Natural killer cell (primary cell): Measurements from ENCODE around the gene CDK1. TPM values are rescaled to one million over a fixed set of nuclear protein-coding genes. Genes with fewer than 3 reads are reported as not detected.

ENCODE experiments used
- ATAC-seq, 3 donors: fragments of 150-1000 bp in 2 of 3; fragments of 200-7000 bp in 1 of 3; cut with Tn5 transposase; 1 replicate in 1 of 3; 2 replicates in 2 of 3; pipeline ENCODE4 v1.10.0; 2021; ENCODE audit warnings: mild to moderate bottlenecking in 2 of 3, moderate library complexity in 2 of 3
- DNase-seq, 2 donors: peaks; one replicate each; pipeline versions ENCODE4 v3.0.0 to v3.0.0-alpha.2; 2013 to 2021; ENCODE audit warnings: mixed read lengths in 1 of 2
- H3K27ac ChIP-seq: one replicate; pipeline ENCODE4 v1.5.1; 2013; ENCODE audit warnings: mild to moderate bottlenecking, low read length
- H3K27me3 ChIP-seq: one replicate; pipeline ENCODE4 v1.6.1; 2013; ENCODE audit warnings: low read length; ENCODE audit not compliant: control insufficient read depth, insufficient read depth
- H3K36me3 ChIP-seq: one replicate; pipeline ENCODE4 v1.6.1; 2013; ENCODE audit warnings: low read length; ENCODE audit not compliant: control insufficient read depth, insufficient read depth
- H3K4me1 ChIP-seq: one replicate; pipeline ENCODE4 v1.6.1; 2013; ENCODE audit warnings: low read length; ENCODE audit not compliant: control insufficient read depth, insufficient read depth
- H3K4me3 ChIP-seq: one replicate; pipeline ENCODE4 v1.5.1; 2013; ENCODE audit warnings: low read length
- H3K9me3 ChIP-seq: one replicate; pipeline ENCODE4 v1.6.1; 2013; ENCODE audit warnings: low read length; ENCODE audit not compliant: control insufficient read depth, insufficient read depth
- H3K27ac Mint-ChIP-seq, 2 donors: one replicate each; pipeline ENCODE4 v1.8.0; 2022; ENCODE audit warnings: mild to moderate bottlenecking in 2 of 2, mixed read lengths in 2 of 2, moderate library complexity in 1 of 2
- H3K27me3 Mint-ChIP-seq, 2 donors: one replicate each; pipeline ENCODE4 v1.8.0; 2022; ENCODE audit warnings: low read depth in 2 of 2, mixed read lengths in 2 of 2
- H3K36me3 Mint-ChIP-seq: one replicate; pipeline ENCODE4 v1.8.0; 2022; ENCODE audit warnings: mixed read lengths
- H3K4me1 Mint-ChIP-seq, 2 donors: one replicate each; pipeline ENCODE4 v1.8.0; 2022; ENCODE audit warnings: mixed read lengths in 2 of 2
- H3K4me3 Mint-ChIP-seq: one replicate; pipeline ENCODE4 v1.8.0; 2022; ENCODE audit warnings: mild to moderate bottlenecking, moderate library complexity, mixed read lengths
- H3K9me3 Mint-ChIP-seq, 2 donors: one replicate each; pipeline ENCODE4 v1.8.0; 2022; ENCODE audit warnings: mixed read lengths in 2 of 2
- WGBS: methylation state at CpG from one replicate; pipeline ENCODE4 v1.1.7; 2013; ENCODE audit warnings: missing lambda C conversion rate; ENCODE audit not compliant: insufficient coverage; 5-methylcytosine and 5-hydroxymethylcytosine counted together
- intact Hi-C: fragments of 100-400 bp; cut with micrococcal nuclease; formaldehyde crosslinking; loops from one replicate; pipeline ENCODE4 v1.14.2; 2022
- total RNA-seq, 4 donors: library from RNA; stranded (reverse); fragments of 120-200 nt in 1 of 4; gene quantifications; one replicate each; pipeline versions ENCODE4 v1.2.3 to v1.2.4, GENCODE V29; 2013 to 2022
- TF ChIP-seq, protein P1 (sequence below): fragments of 200-600 bp; IDR thresholded peaks from one replicate; pipeline ENCODE4 v1.8.0; 2022; ENCODE audit warnings: antibody characterized with exemption

Gene CDK1
- 1 to 10 TPM; 1.1 to 2.4 (median 1.9) TPM for total RNA-seq
- 2.8 TPM for total RNA-seq (2013)

DNA sequence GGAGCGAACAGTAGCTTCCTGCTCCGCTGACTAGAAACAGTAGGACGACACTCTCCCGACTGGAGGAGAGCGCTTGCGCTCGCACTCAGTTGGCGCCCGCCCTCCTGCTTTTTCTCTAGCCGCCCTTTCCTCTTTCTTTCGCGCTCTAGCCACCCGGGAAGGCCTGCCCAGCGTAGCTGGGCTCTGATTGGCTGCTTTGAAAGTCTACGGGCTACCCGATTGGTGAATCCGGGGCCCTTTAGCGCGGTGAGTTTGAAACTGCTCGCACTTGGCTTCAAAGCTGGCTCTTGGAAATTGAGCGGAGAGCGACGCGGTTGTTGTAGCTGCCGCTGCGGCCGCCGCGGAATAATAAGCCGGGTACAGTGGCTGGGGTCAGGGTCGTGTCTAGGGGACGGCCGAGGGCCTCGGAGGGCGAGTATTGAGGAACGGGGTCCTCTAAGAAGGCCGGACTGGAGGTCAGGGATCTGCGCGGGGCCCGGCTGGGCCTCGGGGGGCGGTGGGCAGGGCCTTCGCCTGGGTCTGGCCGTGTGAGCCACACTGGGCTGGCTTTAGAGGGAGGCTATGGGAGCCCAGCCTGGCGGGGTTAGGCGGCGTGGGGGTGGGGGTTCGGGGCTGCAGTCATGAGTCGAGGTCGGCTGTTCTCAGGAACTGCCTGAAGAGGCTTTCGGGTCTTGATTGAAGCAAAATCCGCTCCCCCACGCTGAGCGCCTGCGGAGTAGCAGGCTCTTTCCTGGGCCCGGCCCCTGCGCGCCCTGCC lies at the start of gene CDK1:
Gene CDK1, plus strand, starts transcription at position 265 of the 757 bp plus-strand sequence. CDS start 1,688 bp downstream, outside the sequence.
- TF ChIP-seq, protein P1, sequence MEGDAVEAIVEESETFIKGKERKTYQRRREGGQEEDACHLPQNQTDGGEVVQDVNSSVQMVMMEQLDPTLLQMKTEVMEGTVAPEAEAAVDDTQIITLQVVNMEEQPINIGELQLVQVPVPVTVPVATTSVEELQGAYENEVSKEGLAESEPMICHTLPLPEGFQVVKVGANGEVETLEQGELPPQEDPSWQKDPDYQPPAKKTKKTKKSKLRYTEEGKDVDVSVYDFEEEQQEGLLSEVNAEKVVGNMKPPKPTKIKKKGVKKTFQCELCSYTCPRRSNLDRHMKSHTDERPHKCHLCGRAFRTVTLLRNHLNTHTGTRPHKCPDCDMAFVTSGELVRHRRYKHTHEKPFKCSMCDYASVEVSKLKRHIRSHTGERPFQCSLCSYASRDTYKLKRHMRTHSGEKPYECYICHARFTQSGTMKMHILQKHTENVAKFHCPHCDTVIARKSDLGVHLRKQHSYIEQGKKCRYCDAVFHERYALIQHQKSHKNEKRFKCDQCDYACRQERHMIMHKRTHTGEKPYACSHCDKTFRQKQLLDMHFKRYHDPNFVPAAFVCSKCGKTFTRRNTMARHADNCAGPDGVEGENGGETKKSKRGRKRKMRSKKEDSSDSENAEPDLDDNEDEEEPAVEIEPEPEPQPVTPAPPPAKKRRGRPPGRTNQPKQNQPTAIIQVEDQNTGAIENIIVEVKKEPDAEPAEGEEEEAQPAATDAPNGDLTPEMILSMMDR = no peak
- Histone ChIP-seq H3K4me3 (peak within 1 kb of the TSS; percentile 72), H3K27ac (no peak within 1 kb of the TSS), H3K36me3 (no peaks in the 10 kb centered on the region), H3K4me1 (peaks cover 7% of the 10 kb centered on the region), H3K9me3 (no peaks in the 10 kb centered on the region), H3K27me3 (no peaks in the 10 kb centered on the region)
- H3K4me3 Mint-ChIP-seq = peak within 1 kb of the TSS; percentile 100
- intact Hi-C loops = loop anchor here (10.0 kb wide), 1 partner anchor 1154 kb away; no protein-coding TSS in a partner anchor
- H3K27ac Mint-ChIP-seq = peak within 1 kb of the TSS; percentile 83 to 90
- ATAC-seq (peak; percentile 97 to 99 (median 98)), DNase-seq (peak; percentile 92 to 96)
- H3K4me1 Mint-ChIP-seq = peaks cover 7% of the 10 kb centered on the region in 2 donors
- peaks cover 0 to 3% of the 10 kb centered on the region in 2 donors for H3K27me3 Mint-ChIP-seq
- H3K36me3 Mint-ChIP-seq = no peaks in the 10 kb centered on the region
- WGBS = under 1% methylated on average over 58 of the region's 58 CpGs
- no peaks in the 10 kb centered on the region for H3K9me3 Mint-ChIP-seq

DNA sequence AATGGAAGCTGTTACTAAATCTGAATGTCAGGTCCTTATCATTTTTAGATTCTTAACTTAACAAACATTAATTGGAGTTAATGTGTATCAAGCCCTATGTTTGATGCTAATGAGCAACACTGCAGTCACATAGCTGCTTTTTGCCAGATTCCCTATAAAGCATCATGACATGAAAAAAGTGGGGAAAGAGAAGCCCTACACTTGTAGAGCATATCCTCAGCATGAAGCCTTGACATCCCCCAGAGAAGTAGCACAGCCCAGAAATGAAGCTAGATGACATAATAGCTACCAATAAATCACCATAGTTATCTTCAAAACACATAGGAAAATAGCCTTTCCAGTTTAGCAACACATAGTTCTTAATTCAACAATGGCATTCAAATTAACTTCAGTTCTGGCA lies 49.2 kb upstream of the CDK1 start:
- peaks cover 12% of the 10 kb centered on the region for H3K4me1 ChIP-seq
- H3K4me3 ChIP-seq = no peak overlapping the region

DNA sequence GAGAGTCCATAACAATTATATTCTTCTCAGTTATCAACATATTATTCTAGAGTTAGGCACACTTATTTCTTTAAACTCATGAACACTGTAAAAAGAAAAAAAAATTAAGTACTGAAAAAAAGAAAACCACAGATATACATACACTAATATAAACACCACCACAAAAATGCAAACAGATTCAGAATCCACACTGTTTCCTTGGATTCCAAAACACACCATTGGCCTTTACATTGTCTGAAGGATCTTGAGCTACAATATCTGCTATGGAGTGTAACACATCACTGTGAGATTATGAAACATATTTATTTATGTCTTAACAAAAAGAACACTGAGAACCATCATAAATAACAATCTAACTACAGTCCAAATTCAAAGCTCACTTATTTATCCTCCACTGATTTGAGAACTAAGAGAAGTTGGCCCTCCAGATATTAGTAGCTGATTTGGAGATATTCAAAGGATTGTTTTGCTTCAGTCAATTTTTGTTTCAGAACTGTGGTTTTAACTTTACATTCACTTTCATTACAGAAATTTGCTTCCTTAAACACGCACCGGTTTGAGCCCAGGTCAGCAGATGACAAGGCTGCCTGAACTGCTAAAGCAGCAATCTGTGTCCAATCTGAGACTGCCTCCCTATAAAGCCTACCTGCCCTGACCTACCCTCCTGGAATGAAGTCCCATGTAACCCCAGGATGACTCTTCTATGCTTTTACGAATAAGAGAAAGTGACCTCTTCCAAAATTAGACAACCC lies 47.0 kb upstream of the CDK1 start:
- Histone ChIP-seq H3K4me3 (peak overlapping the region; percentile 39), H3K9me3 (no peaks in the 10 kb centered on the region), H3K36me3 (no peaks in the 10 kb centered on the region), H3K27me3 (peaks cover 15% of the 10 kb centered on the region), H3K4me1 (peaks cover 12% of the 10 kb centered on the region), H3K27ac (peak overlapping the region; percentile 35)
- ATAC-seq (peak; percentile 35 to 52 (median 39)), DNase-seq (peak in 1 of 2 donors; percentile 64)
- no peaks in the 10 kb centered on the region for H3K36me3 Mint-ChIP-seq
- H3K27me3 Mint-ChIP-seq = peaks cover 0 to 15% of the 10 kb centered on the region in 2 donors
- peak overlapping the region; percentile 92 for H3K4me3 Mint-ChIP-seq
- 5% methylated on average over 3 of the region's 3 CpGs for WGBS
- H3K4me1 Mint-ChIP-seq = peaks cover 20 to 31% of the 10 kb centered on the region in 2 donors
- H3K9me3 Mint-ChIP-seq = no peaks in the 10 kb centered on the region
- H3K27ac Mint-ChIP-seq = peak overlapping the region; percentile 1 to 86
- intact Hi-C loops = no loop called here
- TF ChIP-seq, protein P1 = no peak

More for the DNA sequence above, 49.2 kb upstream of the CDK1 start:
- Mint-ChIP-seq H3K36me3 (no peaks in the 10 kb centered on the region), H3K27ac (no peak overlapping the region), H3K27me3 (peaks cover 0 to 23% of the 10 kb centered on the region in 2 donors), H3K4me3 (no peak overlapping the region), H3K9me3 (no peaks in the 10 kb centered on the region), H3K4me1 (peaks cover 20 to 31% of the 10 kb centered on the region in 2 donors)
- Histone ChIP-seq H3K27me3 (peaks cover 4% of the 10 kb centered on the region), H3K9me3 (no peaks in the 10 kb centered on the region), H3K36me3 (no peaks in the 10 kb centered on the region), H3K27ac (no peak overlapping the region)
- intact Hi-C loops = no loop called here
- TF ChIP-seq, protein P1 = no peak
- DNase-seq = no peak
- ATAC-seq = no peak
